ENCODE results near the gene CDON. TPM values are rescaled to one million over a fixed set of nuclear protein-coding genes. Genes with fewer than 3 reads are reported as not detected.

CDON gene
- total RNA-seq, 1 experiment from 2014 or later = 0.91 TPM

- no peak overlapping the region for H3K4me3 Mint-ChIP-seq (ENCODE audit: unreplicated experiment)
- POLR2A ChIA-PET = interaction anchor here (0.9 to 1.5 kb wide), 3 partner anchors 11 to 30 kb away, joined by 3 read pairs; no protein-coding TSS in a partner anchor
Measured at GRCh38 chr11:126026579-126026978, 36.1 kb downstream of the CDON start.

DNA sequence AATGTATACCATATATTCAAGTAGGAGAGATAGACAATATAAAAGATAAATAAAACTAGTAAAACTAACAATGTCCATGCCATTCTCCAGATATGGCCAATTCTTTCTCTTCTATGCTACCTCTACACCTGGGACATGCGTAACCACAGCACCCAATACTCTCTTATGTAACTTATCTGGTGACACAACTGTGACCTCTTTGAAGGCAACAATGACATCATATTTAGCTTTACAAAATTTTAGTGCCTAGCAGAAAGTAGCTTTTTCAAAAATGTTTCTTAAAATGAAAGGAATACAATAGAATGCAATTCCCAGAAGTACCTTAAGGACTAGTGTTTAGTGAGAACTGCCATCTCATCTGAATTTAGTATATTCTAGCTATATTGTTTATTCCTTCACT lies 36.8 kb downstream of the CDON start:
- intact Hi-C loops (cut with micrococcal nuclease) = no loop called here
- Mint-ChIP-seq H3K27ac (ENCODE audit: low read depth, unreplicated experiment) (no peak overlapping the region), H3K9me3 (ENCODE audit: unreplicated experiment) (no peaks in the 10 kb centered on the region), H3K27me3 (ENCODE audit: insufficient read depth, unreplicated experiment) (no peaks in the 10 kb centered on the region), H3K4me3 (ENCODE audit: unreplicated experiment) (no peak overlapping the region), H3K4me1 (ENCODE audit: insufficient read depth, unreplicated experiment) (no peaks in the 10 kb centered on the region), H3K36me3 (ENCODE audit: insufficient read depth, unreplicated experiment) (no peaks in the 10 kb centered on the region)
- ChIA-PET POLR2A (interaction anchor here (0.6 to 1.5 kb wide), 3 partner anchors 12 to 57 kb away, joined by 3 read pairs; no protein-coding TSS in a partner anchor), CTCF (interaction anchor here (0.7 to 1.5 kb wide), 4 partner anchors 13 to 159 kb away, joined by 3 to 5 read pairs (median 3); no protein-coding TSS in a partner anchor)
- DNase-seq (ENCODE audit: unreplicated experiment) = no peak
- TF ChIP-seq CTCF (IDR thresholded peaks at IDR 0.05; ENCODE audit: unreplicated experiment) = no peak
- BruUV-seq (replicated peaks) = no TSS peak

More at GRCh38 chr11:126026579-126026978, 36.1 kb downstream of the CDON start:
- no peak for DNase-seq (ENCODE audit: unreplicated experiment)
- Mint-ChIP-seq H3K36me3 (ENCODE audit: insufficient read depth, unreplicated experiment) (no peaks in the 10 kb centered on the region), H3K4me1 (ENCODE audit: insufficient read depth, unreplicated experiment) (no peaks in the 10 kb centered on the region), H3K9me3 (ENCODE audit: unreplicated experiment) (no peaks in the 10 kb centered on the region), H3K27ac (ENCODE audit: low read depth, unreplicated experiment) (no peak overlapping the region), H3K27me3 (ENCODE audit: insufficient read depth, unreplicated experiment) (no peaks in the 10 kb centered on the region)
- no peak for TF ChIP-seq CTCF (IDR thresholded peaks at IDR 0.05; ENCODE audit: unreplicated experiment)
- intact Hi-C loops (cut with micrococcal nuclease) = no loop called here
- CTCF ChIA-PET = interaction anchor here (0.7 to 1.5 kb wide), 2 partner anchors 35 to 158 kb away, joined by 3 to 5 read pairs; no protein-coding TSS in a partner anchor
- no TSS peak for BruUV-seq (replicated peaks)

DNA sequence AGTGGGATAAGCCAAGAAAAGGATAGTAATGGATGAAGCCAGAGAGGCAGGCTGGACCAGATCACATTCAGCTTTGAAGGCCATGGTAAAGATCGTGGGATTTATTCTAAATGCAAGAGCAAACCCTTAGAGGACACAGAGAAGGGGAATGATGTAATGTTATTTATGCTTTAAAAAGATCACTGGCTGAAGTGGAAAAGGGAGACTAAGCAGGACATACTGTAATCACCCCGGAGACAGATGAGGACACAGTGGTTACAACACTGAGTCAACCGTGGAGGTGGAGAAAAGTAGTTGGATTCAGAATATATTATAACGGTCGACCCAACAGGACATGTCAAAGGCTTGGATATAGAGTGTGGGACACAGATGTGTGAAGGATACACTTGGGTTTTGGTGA lies 38.5 kb downstream of the CDON start:
- H3K27me3 Mint-ChIP-seq (ENCODE audit: insufficient read depth, unreplicated experiment) = no peaks in the 10 kb centered on the region
- DNase-seq (ENCODE audit: unreplicated experiment) = no peak
- no peaks in the 10 kb centered on the region for H3K36me3 Mint-ChIP-seq (ENCODE audit: insufficient read depth, unreplicated experiment)
- no peak for TF ChIP-seq CTCF (IDR thresholded peaks at IDR 0.05; ENCODE audit: unreplicated experiment)
- H3K9me3 Mint-ChIP-seq (ENCODE audit: unreplicated experiment) = no peaks in the 10 kb centered on the region
- no peak overlapping the region for H3K4me3 Mint-ChIP-seq (ENCODE audit: unreplicated experiment)
- intact Hi-C loops (cut with micrococcal nuclease) = no loop called here
- CTCF ChIA-PET = interaction anchor here (1.0 kb wide), 1 partner anchor 82 kb away, joined by 3 read pairs; no protein-coding TSS in a partner anchor
- POLR2A ChIA-PET = interaction anchor here (0.7 to 2.0 kb wide), 2 partner anchors 8 to 14 kb away, joined by 3 to 4 read pairs; no protein-coding TSS in a partner anchor
- H3K4me1 Mint-ChIP-seq (ENCODE audit: insufficient read depth, unreplicated experiment) = no peaks in the 10 kb centered on the region
- H3K27ac Mint-ChIP-seq (ENCODE audit: low read depth, unreplicated experiment) = no peak overlapping the region
- no TSS peak for BruUV-seq (replicated peaks)

DNA sequence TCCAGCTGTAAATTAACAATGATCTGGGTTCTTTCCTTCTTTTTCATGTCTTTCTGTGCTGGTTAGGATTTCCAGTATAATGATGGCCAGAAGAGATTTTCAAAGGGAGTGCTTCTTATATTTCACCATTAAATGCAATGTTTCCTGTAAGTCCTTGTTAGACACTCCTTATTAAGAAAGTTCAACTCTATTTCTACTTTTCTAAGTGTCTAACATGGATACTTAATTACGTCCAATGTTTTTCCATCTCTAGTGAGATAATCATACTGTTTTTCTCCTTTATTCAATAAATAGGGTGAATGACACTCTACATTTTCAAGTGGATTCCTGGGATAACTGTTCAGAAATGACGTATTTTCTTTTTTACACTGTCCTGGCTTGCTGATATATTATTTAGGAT lies 49.8 kb downstream of the CDON start:
- Mint-ChIP-seq H3K27me3 (ENCODE audit: insufficient read depth, unreplicated experiment) (no peaks in the 10 kb centered on the region), H3K4me1 (ENCODE audit: insufficient read depth, unreplicated experiment) (peaks cover under 1% of the 10 kb centered on the region), H3K36me3 (ENCODE audit: insufficient read depth, unreplicated experiment) (no peaks in the 10 kb centered on the region), H3K27ac (ENCODE audit: low read depth, unreplicated experiment) (no peak overlapping the region), H3K9me3 (ENCODE audit: unreplicated experiment) (no peaks in the 10 kb centered on the region), H3K4me3 (ENCODE audit: unreplicated experiment) (no peak overlapping the region)
- intact Hi-C loops (cut with micrococcal nuclease) = no loop called here
- DNase-seq (ENCODE audit: unreplicated experiment) = no peak
- no TSS peak for BruUV-seq (replicated peaks)
- no peak for TF ChIP-seq CTCF (IDR thresholded peaks at IDR 0.05; ENCODE audit: unreplicated experiment)
- ChIA-PET POLR2A (no interaction called here), CTCF (interaction anchor here (0.6 kb wide), 1 partner anchor 181 kb away, joined by 4 read pairs; no protein-coding TSS in a partner anchor)

Data from MCF 10A (cell line).